Stomach (tissue), 4 donors: ENCODE data around the gene PPDPF.

ENCODE experiments used
- EP300 ChIP-seq: sonication (generic); formaldehyde crosslinking; IDR thresholded peaks from one replicate; pipeline ENCODE4 v1.6.1; 2017; ENCODE audit warnings: antibody characterized with exemption
- POLR2A ChIP-seq, 4 donors: fragments of 450-650 bp; IDR thresholded peaks; one replicate each; pipeline ENCODE4 v1.6.1; 2016; ENCODE audit warnings: antibody characterized with exemption in 4 of 4, control low read depth in 2 of 4, mild to moderate bottlenecking in 1 of 4, moderate library complexity in 1 of 4
- POLR2AphosphoS5 ChIP-seq, 3 donors: sonication (generic); formaldehyde crosslinking; IDR thresholded peaks; one replicate each; pipeline ENCODE4 v1.6.1; 2016; ENCODE audit warnings: antibody characterized with exemption in 3 of 3
- TF ChIP-seq, protein P1 (sequence below), 7 experiments: fragments of 450-650 bp in 4 of 7; fragments of 200-600 bp in 3 of 7; sonication (generic) in 3 of 7; IDR thresholded peaks; one replicate each; pipeline ENCODE4 v1.5.1; 2016 to 2019; ENCODE audit warnings: antibody characterized with exemption in 7 of 7, control low read depth in 2 of 7, mild to moderate bottlenecking in 1 of 7

DNA sequence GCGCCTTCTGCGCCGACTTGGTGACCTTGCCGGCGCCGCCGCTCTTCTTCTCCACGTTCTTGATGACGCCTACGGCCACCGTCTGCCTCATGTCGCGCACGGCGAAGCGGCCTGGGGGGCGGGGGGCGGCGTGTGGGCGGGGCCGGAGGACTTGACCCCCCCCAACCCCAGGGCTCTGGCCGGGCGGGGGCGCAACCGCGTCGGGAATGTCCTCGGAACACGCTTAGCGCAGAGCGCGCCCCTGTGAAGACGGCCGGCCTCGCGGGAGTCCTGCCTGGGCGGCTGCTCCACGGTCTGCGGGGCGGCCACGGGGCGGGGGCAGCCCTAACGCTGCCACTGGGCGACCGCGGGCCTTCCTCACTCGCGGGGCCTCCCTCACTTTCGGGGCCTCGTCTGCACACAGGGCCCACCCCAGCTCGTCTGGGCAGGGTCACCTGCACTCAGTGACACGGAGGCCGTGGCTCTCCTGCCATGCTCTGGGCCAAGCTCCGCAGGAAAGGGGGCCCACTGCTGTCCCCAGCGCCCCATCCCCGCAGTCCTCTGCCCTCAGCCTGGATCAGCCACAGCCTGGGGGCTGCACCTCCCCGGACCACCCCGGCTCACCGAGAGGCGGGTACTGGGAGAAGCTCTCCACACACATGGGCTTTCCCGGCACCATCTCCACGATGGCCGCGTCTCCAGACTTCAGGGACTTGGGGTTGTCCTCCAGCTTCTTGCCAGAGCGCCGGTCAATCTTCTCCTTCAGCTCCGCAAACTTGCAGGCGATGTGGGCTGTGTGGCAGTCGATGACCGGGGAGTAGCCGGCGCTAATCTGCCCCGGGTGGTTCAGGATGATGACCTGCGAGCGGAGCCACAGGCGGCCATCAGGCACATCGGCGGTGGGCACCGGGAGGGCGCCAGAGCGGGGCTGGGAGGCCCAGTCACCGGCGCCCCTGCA, 32.0 kb upstream of the PPDPF start:
- TF ChIP-seq, protein P1, sequence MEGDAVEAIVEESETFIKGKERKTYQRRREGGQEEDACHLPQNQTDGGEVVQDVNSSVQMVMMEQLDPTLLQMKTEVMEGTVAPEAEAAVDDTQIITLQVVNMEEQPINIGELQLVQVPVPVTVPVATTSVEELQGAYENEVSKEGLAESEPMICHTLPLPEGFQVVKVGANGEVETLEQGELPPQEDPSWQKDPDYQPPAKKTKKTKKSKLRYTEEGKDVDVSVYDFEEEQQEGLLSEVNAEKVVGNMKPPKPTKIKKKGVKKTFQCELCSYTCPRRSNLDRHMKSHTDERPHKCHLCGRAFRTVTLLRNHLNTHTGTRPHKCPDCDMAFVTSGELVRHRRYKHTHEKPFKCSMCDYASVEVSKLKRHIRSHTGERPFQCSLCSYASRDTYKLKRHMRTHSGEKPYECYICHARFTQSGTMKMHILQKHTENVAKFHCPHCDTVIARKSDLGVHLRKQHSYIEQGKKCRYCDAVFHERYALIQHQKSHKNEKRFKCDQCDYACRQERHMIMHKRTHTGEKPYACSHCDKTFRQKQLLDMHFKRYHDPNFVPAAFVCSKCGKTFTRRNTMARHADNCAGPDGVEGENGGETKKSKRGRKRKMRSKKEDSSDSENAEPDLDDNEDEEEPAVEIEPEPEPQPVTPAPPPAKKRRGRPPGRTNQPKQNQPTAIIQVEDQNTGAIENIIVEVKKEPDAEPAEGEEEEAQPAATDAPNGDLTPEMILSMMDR (IDR thresholded peaks at IDR 0.05): no peak
- TF ChIP-seq POLR2AphosphoS5 (IDR thresholded peaks at IDR 0.05) (no peak), POLR2A (IDR thresholded peaks at IDR 0.05) (no peak), EP300 (no peak)
